HG03135 (cell line): ENCODE data around the gene NME4.
A peak's percentile ranks its signal among the peaks of the same experiment; 100 is the strongest.
"Not testable (repeated sequence)": the region's sequence is repeated elsewhere in the genome, so short reads cannot be mapped to it uniquely, and the experiment has no call there.

Experiments
- ATAC-seq: cut with Tn5 transposase; IDR thresholded peaks from one replicate; pipeline ENCODE4 v1.9.1; 2021; ENCODE audit warnings: mild to moderate bottlenecking, moderate library complexity; ENCODE audit not compliant: unreplicated experiment

NME4 gene

GRCh38 chr16:396199-396598 is 800 bp upstream of the NME4 start:
- no peak for ATAC-seq

- no peak for ATAC-seq
Observed at GRCh38 chr16:396605-397004, 394 bp upstream of the NME4 start.

GRCh38 chr16:397736-398332 is 835 bp downstream of the NME4 start:
- ATAC-seq, result no peak

- ATAC-seq, result no peak
Observed at GRCh38 chr16:398561-399339, 1.8 kb downstream of the NME4 start.

- ATAC-seq, result no peak
Observed at GRCh38 chr16:399340-400019, 2.5 kb downstream of the NME4 start.

- ATAC-seq, result no peak
Observed at GRCh38 chr16:400061-400591, 3.1 kb downstream of the NME4 start.

GRCh38 chr16:401468-402348 is 4.7 kb downstream of the NME4 start, which contains the start of gene DECR2:
Gene DECR2 (plus strand): TSS chr16:401885. CDS start chr16:401964, 79 bp downstream.
- peak; percentile 53 for ATAC-seq

- ATAC-seq, result no peak
Observed at GRCh38 chr16:404971-405486, 8.0 kb downstream of the NME4 start.

GRCh38 chr16:405548-406506 is 8.8 kb downstream of the NME4 start:
- ATAC-seq, result no peak

- ATAC-seq, result no peak
Observed at GRCh38 chr16:407253-407652, 10.3 kb downstream of the NME4 start.

GRCh38 chr16:410516-411178 is 13.6 kb downstream of the NME4 start:
- no peak for ATAC-seq

GRCh38 chr16:411576-412265 is 14.7 kb downstream of the NME4 start:
- ATAC-seq, result no peak

- no peak for ATAC-seq
Observed at GRCh38 chr16:414395-415169, 17.6 kb downstream of the NME4 start.

- not testable (repeated sequence) for ATAC-seq
Observed at GRCh38 chr16:415170-415498, 18.1 kb downstream of the NME4 start.

- ATAC-seq, result not testable (repeated sequence)
Observed at GRCh38 chr16:422179-422578, 25.2 kb downstream of the NME4 start.

GRCh38 chr16:424033-424622 is 27.1 kb downstream of the NME4 start:
- no peak for ATAC-seq

- no peak for ATAC-seq
Observed at GRCh38 chr16:424623-425081, 27.7 kb downstream of the NME4 start.
